Small intestine (tissue), 7 donors: Measurements from ENCODE around the gene NEK11. TPM values are rescaled to one million over a fixed set of nuclear protein-coding genes. Genes with fewer than 3 reads are reported as not detected.
"Not testable (repeated sequence)": the region's sequence is repeated elsewhere in the genome, so short reads cannot be mapped to it uniquely, and the experiment has no call there.

Experiments used
- DNase-seq, 2 donors: peaks; one replicate each; pipeline versions ENCODE4 v3.0.0 to v3.0.0-alpha.2; 2013
- FAIRE-seq: peaks from 2 replicates; lab custom pipeline; 2012; peaks lifted over from hg19 to GRCh38; lab: Jason Lieb, UNC
- H3K27ac ChIP-seq, 3 donors: one replicate each; pipeline ENCODE4 v1.5.1; 2013; ENCODE audit warnings: low read length in 2 of 3, mild to moderate bottlenecking in 2 of 3, control low read depth in 1 of 3, inconsistent platforms in 1 of 3, low read depth in 1 of 3, moderate library complexity in 1 of 3
- H3K27me3 ChIP-seq, 3 donors: one replicate each; pipeline ENCODE4 v1.6.1; 2013; ENCODE audit warnings: low read length in 3 of 3, inconsistent platforms in 1 of 3; ENCODE audit not compliant: control insufficient read depth in 3 of 3, insufficient read depth in 3 of 3
- H3K36me3 ChIP-seq, 3 donors: one replicate each; pipeline ENCODE4 v1.6.1; 2013; ENCODE audit warnings: low read length in 3 of 3, inconsistent platforms in 1 of 3, low read depth in 1 of 3, mild to moderate bottlenecking in 1 of 3, moderate library complexity in 1 of 3; ENCODE audit not compliant: control insufficient read depth in 3 of 3, insufficient read depth in 2 of 3
- H3K4me1 ChIP-seq, 3 donors: one replicate each; pipeline ENCODE4 v1.6.1; 2013; ENCODE audit warnings: low read length in 2 of 3, inconsistent platforms in 1 of 3, low read depth in 1 of 3, mild to moderate bottlenecking in 1 of 3, moderate library complexity in 1 of 3; ENCODE audit not compliant: control insufficient read depth in 3 of 3, insufficient read depth in 2 of 3
- H3K4me3 ChIP-seq, 3 donors: one replicate each; pipeline ENCODE4 v1.5.1; 2013; ENCODE audit warnings: low read length in 3 of 3, control low read depth in 1 of 3, inconsistent platforms in 1 of 3, low read depth in 1 of 3, mild to moderate bottlenecking in 1 of 3, moderate library complexity in 1 of 3
- H3K9me3 ChIP-seq, 2 donors: one replicate each; pipeline ENCODE4 v1.6.1; 2013; ENCODE audit warnings: low read depth in 1 of 2, low read length in 1 of 2; ENCODE audit not compliant: control insufficient read depth in 2 of 2, insufficient read depth in 1 of 2
- WGBS, 3 donors: extraction: QIAGEN DNeasy Blood & Tissue Kit; methylation state at CpG; one replicate each; pipeline ENCODE4 v1.1.7; 2013; 5-methylcytosine and 5-hydroxymethylcytosine counted together
- polyA plus RNA-seq, 4 donors: library from polyadenylated mRNA; stranded (reverse) in 3 of 4; unstranded in 1 of 4; fragments of 200-250 nt in 3 of 4; fragments of 120-200 nt in 1 of 4; gene quantifications; one replicate each; pipeline versions ENCODE4 v1.2.1 to v1.2.3, GENCODE V29; 2013
- donor health status: healthy with polysubstance abuse.
- donor health status: control.
- donor health status: control.
- donor health status: Bipolar disorder and iron deficiency.
- donor health status: healthy.

The NEK11 gene
- polyA plus RNA-seq, 4 donors = 0.81 to 11.0 (median 1.2) TPM

- H3K9me3 ChIP-seq = no peaks in the 10 kb centered on the region
- no peak for DNase-seq
- H3K4me3 ChIP-seq = no peak overlapping the region
- H3K27me3 ChIP-seq = no peaks in the 10 kb centered on the region
- peaks cover 3 to 10% (median 6%) of the 10 kb centered on the region in 3 donors for H3K4me1 ChIP-seq
- FAIRE-seq = no peak
- 90 to 92% (median 92%) methylated on average over 3 of the region's 3 CpGs for WGBS, 3 donors
- no peak overlapping the region for H3K27ac ChIP-seq
- H3K36me3 ChIP-seq = no peaks in the 10 kb centered on the region
Measured at GRCh38 chr3:131028844-131029243, 2.2 kb downstream of the NEK11 start.

- H3K4me3 ChIP-seq = no peak overlapping the region
- peaks cover 0 to 3% (median 0%) of the 10 kb centered on the region in 3 donors for H3K4me1 ChIP-seq
- H3K36me3 ChIP-seq = no peaks in the 10 kb centered on the region
- no peak for FAIRE-seq
- H3K27me3 ChIP-seq = no peaks in the 10 kb centered on the region
- DNase-seq = no peak
- H3K9me3 ChIP-seq = no peaks in the 10 kb centered on the region
- no peak overlapping the region for H3K27ac ChIP-seq
- WGBS, 3 donors = 71 to 90% (median 79%) methylated on average over 3 of the region's 3 CpGs
Measured at GRCh38 chr3:131031660-131032059, 5.0 kb downstream of the NEK11 start.

- no peaks in the 10 kb centered on the region for H3K9me3 ChIP-seq
- no peak overlapping the region for H3K4me3 ChIP-seq
- 2 to 16% (median 3%) methylated on average over 1 of the region's 1 CpG for WGBS, 3 donors
- no peaks in the 10 kb centered on the region for H3K27me3 ChIP-seq
- no peaks in the 10 kb centered on the region for H3K36me3 ChIP-seq
- H3K4me1 ChIP-seq = no peaks in the 10 kb centered on the region
- H3K27ac ChIP-seq = no peak overlapping the region
- DNase-seq = peak; percentile 65 to 70
- FAIRE-seq = peak; percentile 89
Measured at GRCh38 chr3:131033480-131034080, 6.9 kb downstream of the NEK11 start.

- no peaks in the 10 kb centered on the region for H3K27me3 ChIP-seq
- H3K36me3 ChIP-seq = no peaks in the 10 kb centered on the region
- H3K4me3 ChIP-seq = no peak overlapping the region
- DNase-seq (no peak), FAIRE-seq (no peak)
- WGBS, 3 donors = 44 to 79% (median 54%) methylated on average over 1 of the region's 1 CpG
- no peaks in the 10 kb centered on the region for H3K4me1 ChIP-seq
- no peaks in the 10 kb centered on the region for H3K9me3 ChIP-seq
- H3K27ac ChIP-seq = no peak overlapping the region
Measured at GRCh38 chr3:131036200-131036816, 9.6 kb downstream of the NEK11 start.

GRCh38 chr3:131036986-131037385, 10.3 kb downstream of the NEK11 start:
- FAIRE-seq (no peak), DNase-seq (no peak)
- no peaks in the 10 kb centered on the region for H3K4me1 ChIP-seq
- H3K4me3 ChIP-seq = no peak overlapping the region
- peaks cover 0 to 4% of the 10 kb centered on the region in 2 donors for H3K9me3 ChIP-seq
- 93 to 96% (median 95%) methylated on average over 5 of the region's 5 CpGs for WGBS, 3 donors
- no peaks in the 10 kb centered on the region for H3K27me3 ChIP-seq
- H3K27ac ChIP-seq = no peak overlapping the region
- peaks cover 0 to 3% (median 0%) of the 10 kb centered on the region in 3 donors for H3K36me3 ChIP-seq

GRCh38 chr3:131038326-131038725, 11.6 kb downstream of the NEK11 start:
- FAIRE-seq (no peak), DNase-seq (no peak)
- Histone ChIP-seq H3K9me3 (peaks cover 0 to 13% of the 10 kb centered on the region in 2 donors), H3K27ac (no peak overlapping the region), H3K27me3 (no peaks in the 10 kb centered on the region), H3K4me1 (no peaks in the 10 kb centered on the region), H3K4me3 (no peak overlapping the region), H3K36me3 (peaks cover 0 to 6% (median 0%) of the 10 kb centered on the region in 3 donors)
- whole genome bisulfite sequencing, 3 donors = 54 to 81% (median 67%) methylated on average over 2 of the region's 2 CpGs

GRCh38 chr3:131042271-131042985, 15.8 kb downstream of the NEK11 start:
- not testable (repeated sequence) for H3K4me3 ChIP-seq, DNase-seq, H3K27ac ChIP-seq, H3K27me3 ChIP-seq, FAIRE-seq, H3K36me3 ChIP-seq, H3K4me1 ChIP-seq
- 79 to 86% (median 81%) methylated on average over 10 of the region's 10 CpGs for WGBS, 3 donors
- H3K9me3 ChIP-seq = peaks cover 0 to 15% of the 10 kb centered on the region in 2 donors

- DNase-seq (no peak), FAIRE-seq (no peak)
- peaks cover 0 to 7% of the 10 kb centered on the region in 2 donors for H3K9me3 ChIP-seq
- WGBS, 3 donors = 95 to 100% (median 98%) methylated on average over 2 of the region's 2 CpGs
- H3K36me3 ChIP-seq = peaks cover 0 to 4% (median 0%) of the 10 kb centered on the region in 3 donors
- no peak overlapping the region for H3K4me3 ChIP-seq
- H3K4me1 ChIP-seq = no peaks in the 10 kb centered on the region
- H3K27me3 ChIP-seq = no peaks in the 10 kb centered on the region
- no peak overlapping the region for H3K27ac ChIP-seq
Measured at GRCh38 chr3:131047582-131047981, 20.9 kb downstream of the NEK11 start.
